D341Med (cell line): Measurements from ENCODE around the gene GATAD2B.
"Not testable (repeated sequence)": the region's sequence is repeated elsewhere in the genome, so short reads cannot be mapped to it uniquely, and the experiment has no call there.

Source experiments
- DNase-seq: peaks from one replicate; pipeline ENCODE4 v3.0.0; 2012; ENCODE audit warnings: low spot score

The GATAD2B gene

GRCh38 chr1:153888533-153888932, 34.2 kb downstream of the GATAD2B start:
- no peak for DNase-seq

- no peak for DNase-seq
These were observed 36.6 kb downstream of the GATAD2B start for GRCh38 chr1:153886127-153886526.

GRCh38 chr1:153883223-153883622, 39.5 kb downstream of the GATAD2B start:
- DNase-seq = no peak

- no peak for DNase-seq
These were observed 40.4 kb downstream of the GATAD2B start for GRCh38 chr1:153882296-153882912.

GRCh38 chr1:153881751-153882150, 41.0 kb downstream of the GATAD2B start:
- peak; percentile 46 for DNase-seq

GRCh38 chr1:153880962-153881361, 41.8 kb downstream of the GATAD2B start:
- peak; percentile 76 for DNase-seq

- no peak for DNase-seq
These were observed 42.7 kb downstream of the GATAD2B start for GRCh38 chr1:153880024-153880423.

GRCh38 chr1:153877112-153877511, 45.7 kb downstream of the GATAD2B start:
- no peak for DNase-seq

- no peak for DNase-seq
These were observed 49.8 kb downstream of the GATAD2B start for GRCh38 chr1:153872934-153873333.

- no peak for DNase-seq
These were observed 50.4 kb downstream of the GATAD2B start for GRCh38 chr1:153872331-153872730.

- DNase-seq = no peak
These were observed 53.3 kb downstream of the GATAD2B start for GRCh38 chr1:153869486-153869885.

GRCh38 chr1:153866045-153866850, 56.5 kb downstream of the GATAD2B start:
- DNase-seq = peak; percentile 59

- no peak for DNase-seq
These were observed 62.5 kb downstream of the GATAD2B start for GRCh38 chr1:153860285-153860684.

- DNase-seq = no peak
These were observed 65.3 kb downstream of the GATAD2B start for GRCh38 chr1:153857505-153857904.

- no peak for DNase-seq
These were observed 66.0 kb downstream of the GATAD2B start for GRCh38 chr1:153856763-153857162.

GRCh38 chr1:153852170-153852569, 70.6 kb downstream of the GATAD2B start:
- DNase-seq = no peak

GRCh38 chr1:153849487-153850185, 73.1 kb downstream of the GATAD2B start:
- DNase-seq = no peak

GRCh38 chr1:153848805-153849204, 74.0 kb downstream of the GATAD2B start:
- no peak for DNase-seq

- no peak for DNase-seq
These were observed 77.6 kb downstream of the GATAD2B start for GRCh38 chr1:153845158-153845557.

- not testable (repeated sequence) for DNase-seq
These were observed 78.4 kb downstream of the GATAD2B start for GRCh38 chr1:153844349-153844748.

- no peak for DNase-seq
These were observed 80.7 kb downstream of the GATAD2B start for GRCh38 chr1:153842006-153842471.

GRCh38 chr1:153841463-153841994, 81.2 kb downstream of the GATAD2B start:
- no peak for DNase-seq

GRCh38 chr1:153840774-153841173, 82.0 kb downstream of the GATAD2B start:
- not testable (repeated sequence) for DNase-seq
